K562 (cell line): ENCODE data around the gene SRPRA.

Experiments used
- HNRNPL ChIP-seq: fragments of 200-400 bp; formaldehyde crosslinking; IDR thresholded peaks from 2 replicates; pipeline ENCODE4 v1.6.1; 2017; ENCODE audit warnings: low read depth, mild to moderate bottlenecking, low read length
- POLR2A ChIP-seq: fragments of 450-650 bp; conservative IDR thresholded peaks from 2 replicates; pipeline ENCODE4 v1.6.1; 2016
- RAD21 ChIP-seq, 2 experiments: fragments of 250-450 bp in 1 of 2; fragments of 450-650 bp in 1 of 2; sonication (Bioruptor Pico) in 1 of 2; formaldehyde crosslinking in 1 of 2; IDR thresholded peaks in 1 of 2; conservative IDR thresholded peaks in 1 of 2; 2 replicates each; pipeline versions ENCODE4 v1.4.0 to v1.8.0; 2020 to 2022; ENCODE audit warnings: mild to moderate bottlenecking in 2 of 2, moderate library complexity in 1 of 2
- ZKSCAN1 ChIP-seq: fragments of 150-350 bp; IDR thresholded peaks from 2 replicates; pipeline ENCODE4 v1.6.1; 2016; ENCODE audit warnings: low read depth, low read length
- TF ChIP-seq, protein P1 (sequence below), 3 experiments: IDR thresholded peaks in 2 of 3; conservative IDR thresholded peaks in 1 of 3; 2 replicates each; pipeline ENCODE4 v1.5.1; 2011 to 2012; ENCODE audit warnings: low read length in 3 of 3, mild to moderate bottlenecking in 3 of 3, control low read depth in 2 of 3, improper control_type of control experiment in 1 of 3, inconsistent platforms in 1 of 3, low read depth in 1 of 3, mixed read lengths in 1 of 3, moderate library complexity in 1 of 3; ENCODE audit not compliant: insufficient read depth in 2 of 3

DNA sequence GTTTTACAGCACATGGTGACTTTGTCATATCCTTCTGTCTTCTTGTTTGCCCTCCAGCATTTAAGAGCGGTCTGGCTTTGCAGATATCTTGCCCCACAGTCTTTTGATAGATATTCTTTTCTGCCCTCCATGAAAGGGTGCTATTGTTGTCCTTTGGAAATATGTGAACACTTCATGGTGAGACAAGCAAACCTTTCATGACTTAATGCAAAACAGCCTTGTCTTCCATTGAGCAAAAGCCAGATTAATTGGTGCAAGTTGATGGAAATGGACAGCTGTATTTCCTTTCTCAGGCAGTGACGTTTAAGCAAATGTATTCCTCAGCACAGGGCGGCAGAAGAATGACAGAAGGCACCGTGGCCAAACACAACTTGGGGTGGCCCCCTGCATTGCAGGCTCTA, 39.6 kb upstream of the SRPRA start:
- TF ChIP-seq HNRNPL (no peak), RAD21 (CRISPR knock-in tag; conservative IDR thresholded peaks at IDR 0.05 in 1 of 2, IDR thresholded peaks at IDR 0.05 in 1 of 2) (no peak), POLR2A (no peak), ZKSCAN1 (no peak)
- TF ChIP-seq, protein P1, sequence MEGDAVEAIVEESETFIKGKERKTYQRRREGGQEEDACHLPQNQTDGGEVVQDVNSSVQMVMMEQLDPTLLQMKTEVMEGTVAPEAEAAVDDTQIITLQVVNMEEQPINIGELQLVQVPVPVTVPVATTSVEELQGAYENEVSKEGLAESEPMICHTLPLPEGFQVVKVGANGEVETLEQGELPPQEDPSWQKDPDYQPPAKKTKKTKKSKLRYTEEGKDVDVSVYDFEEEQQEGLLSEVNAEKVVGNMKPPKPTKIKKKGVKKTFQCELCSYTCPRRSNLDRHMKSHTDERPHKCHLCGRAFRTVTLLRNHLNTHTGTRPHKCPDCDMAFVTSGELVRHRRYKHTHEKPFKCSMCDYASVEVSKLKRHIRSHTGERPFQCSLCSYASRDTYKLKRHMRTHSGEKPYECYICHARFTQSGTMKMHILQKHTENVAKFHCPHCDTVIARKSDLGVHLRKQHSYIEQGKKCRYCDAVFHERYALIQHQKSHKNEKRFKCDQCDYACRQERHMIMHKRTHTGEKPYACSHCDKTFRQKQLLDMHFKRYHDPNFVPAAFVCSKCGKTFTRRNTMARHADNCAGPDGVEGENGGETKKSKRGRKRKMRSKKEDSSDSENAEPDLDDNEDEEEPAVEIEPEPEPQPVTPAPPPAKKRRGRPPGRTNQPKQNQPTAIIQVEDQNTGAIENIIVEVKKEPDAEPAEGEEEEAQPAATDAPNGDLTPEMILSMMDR (IDR thresholded peaks at IDR 0.05 in 2 of 3, conservative IDR thresholded peaks at IDR 0.05 in 1 of 3; ENCODE audit: insufficient read depth in 2 of 3, low read depth in 1 of 3, low read length in 3 of 3), result no peak
